GM23338 (cell line): ENCODE data around the gene RBKS. TPM values are rescaled to one million over a fixed set of nuclear protein-coding genes. Genes with fewer than 3 reads are reported as not detected.

Experiments
- ATAC-seq: fragments of 200-7000 bp; cut with Tn5 transposase; 3 replicates; pipeline ENCODE4 v1.9.1; 2020
- DNase-seq: peaks from one replicate; pipeline ENCODE4 v3.0.0-alpha.2; 2015; ENCODE audit warnings: low spot score
- H2AFZ ChIP-seq: fragments of 200-600 bp; sonication (generic); 2 replicates; pipeline ENCODE4 v1.8.0; 2016; ENCODE audit warnings: antibody characterized with exemption, mild to moderate bottlenecking, moderate library complexity
- H3F3A ChIP-seq: fragments of 200-600 bp; sonication (generic); replicated peaks from 2 replicates; pipeline ENCODE4 v1.8.0; 2017; ENCODE audit warnings: antibody characterized with exemption, mixed run types, low read depth
- H3K27ac ChIP-seq: fragments of 200-600 bp; sonication (generic); 2 replicates; pipeline ENCODE4 v1.6.1; 2016; ENCODE audit warnings: low read depth
- H3K27me3 ChIP-seq: fragments of 200-600 bp; sonication (generic); 2 replicates; pipeline ENCODE4 v1.8.0; 2016; ENCODE audit warnings: mild to moderate bottlenecking, mixed run types, moderate library complexity; ENCODE audit not compliant: insufficient read depth
- H3K36me3 ChIP-seq: fragments of 200-600 bp; sonication (generic); 2 replicates; pipeline ENCODE4 v1.8.0; 2016; ENCODE audit warnings: mild to moderate bottlenecking; ENCODE audit not compliant: insufficient read depth
- H3K4me1 ChIP-seq: fragments of 200-600 bp; sonication (generic); 2 replicates; pipeline ENCODE4 v1.8.0; 2016; ENCODE audit warnings: mild to moderate bottlenecking, moderate library complexity; ENCODE audit not compliant: insufficient read depth
- H3K4me2 ChIP-seq: fragments of 200-600 bp; sonication (generic); 2 replicates; pipeline ENCODE4 v1.7.1; 2017; ENCODE audit warnings: mixed run types
- H3K4me3 ChIP-seq: fragments of 200-600 bp; sonication (generic); 2 replicates; pipeline ENCODE4 v1.6.1; 2016; ENCODE audit warnings: mixed run types
- H3K79me2 ChIP-seq: fragments of 200-600 bp; sonication (generic); replicated peaks from 2 replicates; pipeline ENCODE4 v1.8.0; 2017; ENCODE audit warnings: mild to moderate bottlenecking; ENCODE audit not compliant: insufficient read depth
- H3K9me2 ChIP-seq: fragments of 200-600 bp; sonication (generic); 2 replicates; pipeline ENCODE4 v1.8.0; 2017; ENCODE audit not compliant: insufficient read depth
- H4K20me1 ChIP-seq: fragments of 200-600 bp; sonication (generic); replicated peaks from 2 replicates; pipeline ENCODE4 v1.8.0; 2017; ENCODE audit warnings: mild to moderate bottlenecking; ENCODE audit not compliant: insufficient read depth
- H3K27ac Mint-ChIP-seq: 2 replicates; pipeline ENCODE4 v1.8.0; 2020; ENCODE audit warnings: inconsistent platforms, mild to moderate bottlenecking, moderate library complexity, mixed read lengths
- H3K27me3 Mint-ChIP-seq: 3 replicates; pipeline ENCODE4 v1.8.0; 2022; ENCODE audit warnings: low read depth, mild to moderate bottlenecking, moderate library complexity, mixed read lengths, inconsistent platforms; ENCODE audit not compliant: insufficient read depth, poor library complexity
- H3K36me3 Mint-ChIP-seq: 3 replicates; pipeline ENCODE4 v1.8.0; 2021; ENCODE audit warnings: low read depth, mild to moderate bottlenecking, inconsistent platforms, moderate library complexity, mixed read lengths
- H3K4me1 Mint-ChIP-seq: 3 replicates; pipeline ENCODE4 v1.8.0; 2020; ENCODE audit warnings: mild to moderate bottlenecking, inconsistent platforms, mixed read lengths
- H3K4me3 Mint-ChIP-seq: 3 replicates; pipeline ENCODE4 v1.8.0; 2021; ENCODE audit warnings: moderate library complexity, mild to moderate bottlenecking, inconsistent platforms, mixed read lengths
- H3K9me3 Mint-ChIP-seq: 3 replicates; pipeline ENCODE4 v1.8.0; 2020; ENCODE audit warnings: moderate library complexity, mild to moderate bottlenecking, inconsistent platforms, mixed read lengths
- CREB1 ChIP-seq: fragments of 250-450 bp; sonication (Bioruptor Pico); IDR thresholded peaks from 2 replicates; pipeline ENCODE4 v1.5.0; 2020; ENCODE audit warnings: low read depth, mild to moderate bottlenecking, moderate library complexity
- NANOG ChIP-seq: IDR thresholded peaks from 2 replicates; pipeline ENCODE4 v1.6.1; 2016; ENCODE audit warnings: antibody characterized with exemption, borderline replicate concordance
- POLR2AphosphoS5 ChIP-seq: IDR thresholded peaks from 2 replicates; pipeline ENCODE4 v1.6.1; 2016; ENCODE audit warnings: antibody characterized with exemption, low read depth
- STAT1 ChIP-seq: IDR thresholded peaks from one replicate; pipeline ENCODE4 v1.6.1; 2016; ENCODE audit warnings: antibody characterized with exemption; ENCODE audit not compliant: unreplicated experiment
- ZNF114 ChIP-seq: fragments of 250-450 bp; sonication (Bioruptor Pico); IDR thresholded peaks from 2 replicates; pipeline ENCODE4 v1.5.0; 2020; ENCODE audit warnings: mild to moderate bottlenecking, moderate library complexity
- polyA plus RNA-seq: library from polyadenylated mRNA; unstranded; fragments of >200 nt; fragmentation: Nextera tagmentation; extraction: Ambion mirVana; gene quantifications from 2 replicates; pipeline ENCODE4 v1.2.1, GENCODE V29; 2016
- total RNA-seq: library from RNA; depleted of rRNA; stranded (reverse); fragments of >200 nt; shearing (Covaris generic); gene quantifications from 2 replicates; pipeline ENCODE4 v1.2.3, GENCODE V29; 2014
- TF ChIP-seq, protein P1 (sequence below): fragments of 250-450 bp; sonication (Bioruptor Pico); IDR thresholded peaks from 2 replicates; pipeline ENCODE4 v1.5.0; 2020; ENCODE audit warnings: mild to moderate bottlenecking, moderate library complexity
- TF ChIP-seq, protein P2 (sequence below): IDR thresholded peaks from 2 replicates; pipeline ENCODE4 v1.6.1; 2016; ENCODE audit warnings: antibody characterized with exemption

RBKS gene
- total and polyA plus RNA-seq, 2 experiments from 2014 or later: 1.3 to 1.5 TPM

DNA sequence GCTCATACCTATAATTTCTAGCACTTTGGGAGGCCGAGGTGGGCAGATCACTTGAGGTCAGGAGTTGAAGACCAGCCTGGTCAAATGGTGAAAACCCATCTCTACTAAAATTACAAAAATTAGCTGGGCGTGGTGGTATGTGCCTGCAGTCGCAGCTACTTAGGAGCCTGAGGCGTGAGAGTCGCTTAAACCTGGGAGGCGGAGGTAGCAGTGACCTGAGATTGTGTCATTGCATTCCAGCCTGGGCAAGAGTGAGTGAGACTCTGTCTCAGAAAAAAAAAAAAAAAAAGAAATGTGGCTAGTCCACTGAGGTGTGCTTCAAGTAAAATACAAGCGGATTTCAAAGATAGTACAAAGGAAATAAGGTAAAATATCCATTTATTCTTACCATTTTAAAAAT lies 46.2 kb downstream of the RBKS start:
- Histone ChIP-seq H4K20me1 (no peaks in the 10 kb centered on the region), H3K4me2 (no peak overlapping the region), H3F3A (no peaks in the 10 kb centered on the region), H3K79me2 (no peaks in the 10 kb centered on the region), H2AFZ (no peak overlapping the region), H3K27me3 (no peaks in the 10 kb centered on the region), H3K4me3 (no peak overlapping the region), H3K4me1 (no peaks in the 10 kb centered on the region), H3K9me2 (no peaks in the 10 kb centered on the region), H3K36me3 (no peaks in the 10 kb centered on the region), H3K27ac (no peak overlapping the region)
- Mint-ChIP-seq H3K9me3 (no peaks in the 10 kb centered on the region), H3K4me1 (no peaks in the 10 kb centered on the region), H3K36me3 (no peaks in the 10 kb centered on the region), H3K27ac (no peak overlapping the region), H3K27me3 (no peaks in the 10 kb centered on the region), H3K4me3 (no peak overlapping the region)
- DNase-seq (no peak), ATAC-seq (no peak)
- TF ChIP-seq POLR2AphosphoS5 (no peak), ZNF114 (CRISPR knock-in tag) (no peak), NANOG (no peak), STAT1 (no peak), CREB1 (CRISPR knock-in tag) (no peak)
- TF ChIP-seq, protein P1, sequence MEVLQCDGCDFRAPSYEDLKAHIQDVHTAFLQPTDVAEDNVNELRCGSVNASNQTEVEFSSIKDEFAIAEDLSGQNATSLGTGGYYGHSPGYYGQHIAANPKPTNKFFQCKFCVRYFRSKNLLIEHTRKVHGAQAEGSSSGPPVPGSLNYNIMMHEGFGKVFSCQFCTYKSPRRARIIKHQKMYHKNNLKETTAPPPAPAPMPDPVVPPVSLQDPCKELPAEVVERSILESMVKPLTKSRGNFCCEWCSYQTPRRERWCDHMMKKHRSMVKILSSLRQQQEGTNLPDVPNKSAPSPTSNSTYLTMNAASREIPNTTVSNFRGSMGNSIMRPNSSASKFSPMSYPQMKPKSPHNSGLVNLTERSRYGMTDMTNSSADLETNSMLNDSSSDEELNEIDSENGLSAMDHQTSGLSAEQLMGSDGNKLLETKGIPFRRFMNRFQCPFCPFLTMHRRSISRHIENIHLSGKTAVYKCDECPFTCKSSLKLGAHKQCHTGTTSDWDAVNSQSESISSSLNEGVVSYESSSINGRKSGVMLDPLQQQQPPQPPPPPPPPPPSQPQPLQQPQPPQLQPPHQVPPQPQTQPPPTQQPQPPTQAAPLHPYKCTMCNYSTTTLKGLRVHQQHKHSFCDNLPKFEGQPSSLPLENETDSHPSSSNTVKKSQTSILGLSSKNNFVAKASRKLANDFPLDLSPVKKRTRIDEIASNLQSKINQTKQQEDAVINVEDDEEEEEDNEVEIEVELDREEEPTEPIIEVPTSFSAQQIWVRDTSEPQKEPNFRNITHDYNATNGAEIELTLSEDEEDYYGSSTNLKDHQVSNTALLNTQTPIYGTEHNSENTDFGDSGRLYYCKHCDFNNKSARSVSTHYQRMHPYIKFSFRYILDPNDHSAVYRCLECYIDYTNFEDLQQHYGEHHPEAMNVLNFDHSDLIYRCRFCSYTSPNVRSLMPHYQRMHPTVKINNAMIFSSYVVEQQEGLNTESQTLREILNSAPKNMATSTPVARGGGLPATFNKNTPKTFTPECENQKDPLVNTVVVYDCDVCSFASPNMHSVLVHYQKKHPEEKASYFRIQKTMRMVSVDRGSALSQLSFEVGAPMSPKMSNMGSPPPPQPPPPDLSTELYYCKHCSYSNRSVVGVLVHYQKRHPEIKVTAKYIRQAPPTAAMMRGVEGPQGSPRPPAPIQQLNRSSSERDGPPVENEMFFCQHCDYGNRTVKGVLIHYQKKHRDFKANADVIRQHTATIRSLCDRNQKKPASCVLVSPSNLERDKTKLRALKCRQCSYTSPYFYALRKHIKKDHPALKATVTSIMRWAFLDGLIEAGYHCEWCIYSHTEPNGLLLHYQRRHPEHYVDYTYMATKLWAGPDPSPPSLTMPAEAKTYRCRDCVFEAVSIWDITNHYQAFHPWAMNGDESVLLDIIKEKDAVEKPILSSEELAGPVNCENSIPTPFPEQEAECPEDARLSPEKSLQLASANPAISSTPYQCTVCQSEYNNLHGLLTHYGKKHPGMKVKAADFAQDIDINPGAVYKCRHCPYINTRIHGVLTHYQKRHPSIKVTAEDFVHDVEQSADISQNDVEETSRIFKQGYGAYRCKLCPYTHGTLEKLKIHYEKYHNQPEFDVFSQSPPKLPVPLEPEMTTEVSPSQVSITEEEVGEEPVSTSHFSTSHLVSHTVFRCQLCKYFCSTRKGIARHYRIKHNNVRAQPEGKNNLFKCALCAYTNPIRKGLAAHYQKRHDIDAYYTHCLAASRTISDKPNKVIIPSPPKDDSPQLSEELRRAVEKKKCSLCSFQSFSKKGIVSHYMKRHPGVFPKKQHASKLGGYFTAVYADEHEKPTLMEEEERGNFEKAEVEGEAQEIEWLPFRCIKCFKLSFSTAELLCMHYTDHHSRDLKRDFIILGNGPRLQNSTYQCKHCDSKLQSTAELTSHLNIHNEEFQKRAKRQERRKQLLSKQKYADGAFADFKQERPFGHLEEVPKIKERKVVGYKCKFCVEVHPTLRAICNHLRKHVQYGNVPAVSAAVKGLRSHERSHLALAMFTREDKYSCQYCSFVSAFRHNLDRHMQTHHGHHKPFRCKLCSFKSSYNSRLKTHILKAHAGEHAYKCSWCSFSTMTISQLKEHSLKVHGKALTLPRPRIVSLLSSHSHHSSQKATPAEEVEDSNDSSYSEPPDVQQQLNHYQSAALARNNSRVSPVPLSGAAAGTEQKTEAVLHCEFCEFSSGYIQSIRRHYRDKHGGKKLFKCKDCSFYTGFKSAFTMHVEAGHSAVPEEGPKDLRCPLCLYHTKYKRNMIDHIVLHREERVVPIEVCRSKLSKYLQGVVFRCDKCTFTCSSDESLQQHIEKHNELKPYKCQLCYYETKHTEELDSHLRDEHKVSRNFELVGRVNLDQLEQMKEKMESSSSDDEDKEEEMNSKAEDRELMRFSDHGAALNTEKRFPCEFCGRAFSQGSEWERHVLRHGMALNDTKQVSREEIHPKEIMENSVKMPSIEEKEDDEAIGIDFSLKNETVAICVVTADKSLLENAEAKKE (CRISPR knock-in tag): no peak
- TF ChIP-seq, protein P2, sequence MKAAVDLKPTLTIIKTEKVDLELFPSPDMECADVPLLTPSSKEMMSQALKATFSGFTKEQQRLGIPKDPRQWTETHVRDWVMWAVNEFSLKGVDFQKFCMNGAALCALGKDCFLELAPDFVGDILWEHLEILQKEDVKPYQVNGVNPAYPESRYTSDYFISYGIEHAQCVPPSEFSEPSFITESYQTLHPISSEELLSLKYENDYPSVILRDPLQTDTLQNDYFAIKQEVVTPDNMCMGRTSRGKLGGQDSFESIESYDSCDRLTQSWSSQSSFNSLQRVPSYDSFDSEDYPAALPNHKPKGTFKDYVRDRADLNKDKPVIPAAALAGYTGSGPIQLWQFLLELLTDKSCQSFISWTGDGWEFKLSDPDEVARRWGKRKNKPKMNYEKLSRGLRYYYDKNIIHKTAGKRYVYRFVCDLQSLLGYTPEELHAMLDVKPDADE: no peak
